SK-N-MC (cell line): ENCODE results near the gene STAG1.
"Not testable (repeated sequence)": the region's sequence is repeated elsewhere in the genome, so short reads cannot be mapped to it uniquely, and the experiment has no call there.

Experiments used
- DNase-seq: peaks from one replicate; pipeline ENCODE4 v3.0.0-alpha.2; 2011; ENCODE audit warnings: low read depth, low spot score
- H3K27ac ChIP-seq: fragments of 200-600 bp; sonication (generic); 2 replicates; pipeline ENCODE4 v1.5.1; 2016; ENCODE audit warnings: mixed run types
- H3K36me3 ChIP-seq: fragments of 200-600 bp; sonication (generic); 2 replicates; pipeline ENCODE4 v1.6.1; 2017; ENCODE audit warnings: antibody characterized with exemption, low read length, mixed read lengths; ENCODE audit not compliant: insufficient read depth
- H3K4me3 ChIP-seq: fragments of 200-600 bp; sonication (generic); 2 replicates; pipeline ENCODE4 v1.5.1; 2016
- H3K9ac ChIP-seq: fragments of 200-600 bp; sonication (generic); 2 replicates; pipeline ENCODE4 v1.8.0; 2017; ENCODE audit warnings: mixed run types, mixed read lengths; ENCODE audit not compliant: insufficient read length
- H3K9me3 ChIP-seq: fragments of 200-600 bp; sonication (generic); 2 replicates; pipeline ENCODE4 v1.6.1; 2017; ENCODE audit warnings: low read depth, mild to moderate bottlenecking, antibody characterized with exemption, low read length, moderate library complexity, mixed read lengths
- EZH2 ChIP-seq: fragments of 200-600 bp; sonication (generic); IDR thresholded peaks from one replicate; pipeline ENCODE4 v1.6.1; 2017; ENCODE audit warnings: antibody characterized with exemption
- FOXP2 ChIP-seq: optimal IDR thresholded peaks from 2 replicates; pipeline ENCODE3; 2011; ENCODE audit warnings: mild to moderate bottlenecking, moderate library complexity; ENCODE audit not compliant: insufficient read depth; ENCODE audit errors: extremely low read length, control extremely low read depth
- POLR2AphosphoS5 ChIP-seq: IDR thresholded peaks from 2 replicates; pipeline ENCODE4 v1.6.1; 2012; ENCODE audit warnings: mild to moderate bottlenecking, low read depth, low read length, borderline replicate concordance

Gene STAG1

GRCh38 chr3:136617198-136617597 is 135.0 kb downstream of the STAG1 start:
- no peak for TF ChIP-seq POLR2AphosphoS5
- TF ChIP-seq FOXP2 = no peak
- TF ChIP-seq EZH2 = no peak
- H3K9me3 ChIP-seq = no peaks in the 10 kb centered on the region
- H3K27ac ChIP-seq = no peak overlapping the region
- H3K36me3 ChIP-seq = peaks cover 8% of the 10 kb centered on the region
- no peak overlapping the region for H3K9ac ChIP-seq
- no peak overlapping the region for H3K4me3 ChIP-seq
- no peak for DNase-seq

DNA sequence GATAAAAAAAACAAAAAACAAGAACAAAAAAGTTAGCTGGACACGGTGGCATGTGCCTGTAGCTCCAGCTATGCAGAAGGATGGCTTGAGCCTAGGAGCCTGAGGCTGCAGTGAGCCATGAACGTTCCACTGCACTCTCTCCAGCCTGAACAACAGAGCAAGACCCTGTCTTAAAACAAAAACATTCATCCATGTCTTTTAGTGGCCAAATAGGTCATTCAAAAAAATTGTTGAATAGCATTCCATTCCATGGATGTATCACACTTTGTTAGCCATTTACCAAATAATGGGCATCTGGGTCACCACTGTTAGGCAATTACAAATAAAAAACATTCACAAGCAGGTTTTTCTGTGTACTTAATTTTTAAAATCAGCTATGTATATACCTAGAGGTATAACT is 139.7 kb downstream of the STAG1 start:
- Histone ChIP-seq H3K36me3 (no peaks in the 10 kb centered on the region; the same call in 1 of the 2 replicates), H3K9ac (no peak overlapping the region), H3K9me3 (no peaks in the 10 kb centered on the region), H3K27ac (no peak overlapping the region), H3K4me3 (no peak overlapping the region)
- no peak for DNase-seq
- TF ChIP-seq POLR2AphosphoS5 (no peak), EZH2 (no peak), FOXP2 (no peak)

GRCh38 chr3:136606990-136607389 is 145.2 kb downstream of the STAG1 start:
- Histone ChIP-seq H3K27ac (no peak overlapping the region), H3K9me3 (no peaks in the 10 kb centered on the region), H3K4me3 (no peak overlapping the region), H3K36me3 (peaks cover 7% of the 10 kb centered on the region), H3K9ac (no peak overlapping the region)
- DNase-seq = no peak
- TF ChIP-seq FOXP2 (no peak), POLR2AphosphoS5 (no peak), EZH2 (no peak)

- not testable (repeated sequence) for H3K36me3 ChIP-seq, H3K9ac ChIP-seq, H3K27ac ChIP-seq, DNase-seq, H3K9me3 ChIP-seq, H3K4me3 ChIP-seq
Measured at GRCh38 chr3:136606216-136606615, 146.0 kb downstream of the STAG1 start.

- Histone ChIP-seq H3K36me3 (peaks cover 7% of the 10 kb centered on the region), H3K27ac (no peak overlapping the region), H3K4me3 (no peak overlapping the region), H3K9me3 (no peaks in the 10 kb centered on the region), H3K9ac (no peak overlapping the region)
- no peak for TF ChIP-seq FOXP2
- no peak for DNase-seq
Measured at GRCh38 chr3:136604961-136605360, 147.2 kb downstream of the STAG1 start.

- TF ChIP-seq EZH2 (no peak), FOXP2 (no peak), POLR2AphosphoS5 (no peak)
- no peak for DNase-seq
- H3K27ac ChIP-seq = no peak overlapping the region
- H3K36me3 ChIP-seq = peaks cover 7% of the 10 kb centered on the region; the same call in 1 of the 2 replicates
- H3K4me3 ChIP-seq = no peak overlapping the region
- no peaks in the 10 kb centered on the region for H3K9me3 ChIP-seq
- no peak overlapping the region for H3K9ac ChIP-seq
Measured at GRCh38 chr3:136602818-136603217, 149.4 kb downstream of the STAG1 start.

- Histone ChIP-seq H3K4me3 (no peak overlapping the region), H3K27ac (no peak overlapping the region), H3K9me3 (no peaks in the 10 kb centered on the region), H3K9ac (no peak overlapping the region), H3K36me3 (no peaks in the 10 kb centered on the region)
- no peak for DNase-seq
- no peak for TF ChIP-seq EZH2
- TF ChIP-seq FOXP2 = no peak
- no peak for TF ChIP-seq POLR2AphosphoS5
Measured at GRCh38 chr3:136595913-136596697, 156.1 kb downstream of the STAG1 start.

DNA sequence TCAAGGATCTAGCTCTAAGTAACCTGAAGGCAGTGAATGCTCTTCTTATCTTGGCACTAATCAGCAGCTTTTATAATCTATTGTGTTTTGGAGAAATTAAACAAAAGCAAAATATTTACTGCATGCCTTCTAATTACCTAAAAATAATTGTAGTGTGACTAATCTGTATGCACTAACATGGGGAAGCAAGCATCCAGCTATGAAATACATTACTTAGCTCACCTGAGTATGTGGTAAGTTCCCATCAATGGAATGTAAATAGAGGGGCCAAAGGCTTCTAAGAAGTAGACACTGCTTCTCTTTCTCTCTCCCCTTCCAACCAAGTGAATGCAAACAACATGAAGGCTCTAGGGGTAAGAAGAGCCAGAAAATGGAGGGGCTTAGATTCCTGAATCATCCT is 165.6 kb downstream of the STAG1 start:
- H3K36me3 ChIP-seq = peaks cover 15% of the 10 kb centered on the region; the same call in 1 of the 2 replicates
- no peak for DNase-seq
- no peak overlapping the region for H3K27ac ChIP-seq
- H3K9ac ChIP-seq = no peak overlapping the region
- no peak overlapping the region for H3K4me3 ChIP-seq
- no peaks in the 10 kb centered on the region for H3K9me3 ChIP-seq
- TF ChIP-seq EZH2 = no peak
- TF ChIP-seq FOXP2 = no peak
- TF ChIP-seq POLR2AphosphoS5 = no peak

- H3K4me3 ChIP-seq = no peak overlapping the region
- H3K9ac ChIP-seq = no peak overlapping the region
- no peak for TF ChIP-seq EZH2
- no peak for TF ChIP-seq POLR2AphosphoS5
- TF ChIP-seq FOXP2 = no peak
- H3K9me3 ChIP-seq = no peaks in the 10 kb centered on the region
- peaks cover 15% of the 10 kb centered on the region; the same call in 1 of the 2 replicates for H3K36me3 ChIP-seq
- no peak for DNase-seq
- no peak overlapping the region for H3K27ac ChIP-seq
Measured at GRCh38 chr3:136584728-136585127, 167.4 kb downstream of the STAG1 start.
